GM21723 (cell line): ENCODE results near the gene C20orf96.
"Not testable (repeated sequence)": the region's sequence is repeated elsewhere in the genome, so short reads cannot be mapped to it uniquely, and the experiment has no call there.

Source experiments
- ATAC-seq: cut with Tn5 transposase; IDR thresholded peaks from one replicate; pipeline ENCODE4 v1.9.1; 2021; ENCODE audit warnings: mild to moderate bottlenecking, moderate library complexity; ENCODE audit not compliant: unreplicated experiment

The C20orf96 gene, protein sequence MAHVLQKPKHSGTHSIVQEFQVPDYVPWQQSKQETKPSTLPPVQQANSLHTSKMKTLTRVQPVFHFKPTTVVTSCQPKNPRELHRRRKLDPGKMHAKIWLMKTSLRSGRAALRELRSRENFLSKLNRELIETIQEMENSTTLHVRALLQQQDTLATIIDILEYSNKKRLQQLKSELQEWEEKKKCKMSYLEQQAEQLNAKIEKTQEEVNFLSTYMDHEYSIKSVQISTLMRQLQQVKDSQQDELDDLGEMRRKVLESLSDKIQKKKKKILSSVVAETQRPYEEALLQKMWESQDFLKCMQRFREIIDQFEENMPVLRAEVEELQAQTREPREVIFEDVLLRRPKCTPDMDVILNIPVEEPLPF

DNA sequence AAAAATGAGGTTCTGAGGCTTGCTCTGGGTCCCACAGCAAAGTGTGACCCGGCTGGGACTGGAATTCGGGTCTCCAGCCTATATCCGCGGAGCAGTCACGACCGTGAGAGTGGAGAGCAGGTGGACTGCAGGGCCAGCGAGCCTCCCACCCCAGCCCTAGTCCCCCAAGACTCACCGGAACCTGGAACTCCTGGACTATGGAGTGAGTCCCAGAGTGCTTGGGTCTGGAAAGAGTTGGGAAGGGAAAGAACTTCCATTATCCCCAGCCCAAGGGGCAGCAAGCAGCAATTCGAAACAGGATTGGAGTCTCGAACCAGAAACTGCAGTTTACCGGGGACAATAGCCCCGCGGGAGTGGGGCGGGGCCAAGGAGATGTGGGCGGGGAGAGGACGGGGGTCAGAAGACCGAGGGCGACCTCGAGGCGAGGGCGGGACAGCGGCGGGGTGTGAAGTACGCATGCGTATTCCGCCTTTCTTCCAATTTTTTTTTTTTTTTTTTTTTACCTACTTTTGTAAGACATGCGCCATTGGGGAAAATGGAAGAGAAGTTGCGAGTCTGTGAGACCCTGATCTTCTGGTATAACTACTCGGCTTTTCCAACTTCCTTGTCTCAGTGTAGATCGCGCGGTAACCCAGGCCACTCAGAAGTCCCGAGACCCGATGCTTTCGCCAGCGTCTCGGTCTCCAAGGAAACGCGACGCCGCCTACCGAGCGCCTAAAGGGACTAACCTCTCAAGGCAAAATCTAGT is at the start of gene C20orf96:
Gene C20orf96, minus strand, starts transcription at position 667 of the 748 bp plus-strand sequence. Its CDS starts 140 bp downstream, at position 527.
- ATAC-seq = peak; percentile 79

DNA sequence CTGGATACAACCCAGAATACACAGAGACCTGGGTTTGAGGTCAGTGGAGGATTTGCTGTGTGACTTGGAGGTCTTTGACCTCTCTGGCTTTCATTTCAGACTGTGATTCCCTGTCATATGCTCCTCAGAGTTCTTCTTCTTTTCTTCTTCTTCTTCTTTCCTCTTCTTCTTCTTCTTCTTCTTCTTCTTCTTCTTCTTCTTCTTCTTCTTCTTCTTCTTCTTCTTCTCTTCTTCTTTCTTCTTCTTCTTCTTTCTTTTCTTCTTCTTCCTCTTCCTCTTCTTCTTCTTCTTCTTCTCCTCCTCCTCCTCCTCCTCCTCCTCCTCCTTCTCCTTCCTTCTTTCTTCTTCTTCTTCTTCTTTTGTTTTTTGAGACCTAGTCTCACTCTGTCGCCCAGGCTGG is 45.5 kb upstream of the C20orf96 start:
- not testable (repeated sequence) for ATAC-seq

DNA sequence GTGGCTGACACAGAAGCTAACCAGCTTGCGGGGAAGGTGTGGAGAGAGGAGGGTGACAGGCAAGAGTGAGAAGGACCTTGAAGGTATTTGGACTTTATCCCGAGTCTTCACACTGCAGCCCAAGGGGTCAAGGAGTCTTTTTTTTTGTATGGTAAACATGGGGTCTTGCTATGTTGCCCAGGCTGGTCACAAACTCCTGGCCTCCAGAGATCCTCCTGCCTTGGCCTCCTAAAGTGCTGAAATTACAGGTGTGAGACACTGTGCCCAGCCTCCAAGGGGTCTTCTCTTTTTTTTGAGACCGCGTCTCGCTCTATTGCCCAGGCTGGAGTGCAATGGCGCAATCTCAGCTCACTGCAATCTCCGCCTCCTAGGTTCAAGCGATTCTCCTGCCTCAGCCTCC is 44.0 kb upstream of the C20orf96 start:
- no peak for ATAC-seq

DNA sequence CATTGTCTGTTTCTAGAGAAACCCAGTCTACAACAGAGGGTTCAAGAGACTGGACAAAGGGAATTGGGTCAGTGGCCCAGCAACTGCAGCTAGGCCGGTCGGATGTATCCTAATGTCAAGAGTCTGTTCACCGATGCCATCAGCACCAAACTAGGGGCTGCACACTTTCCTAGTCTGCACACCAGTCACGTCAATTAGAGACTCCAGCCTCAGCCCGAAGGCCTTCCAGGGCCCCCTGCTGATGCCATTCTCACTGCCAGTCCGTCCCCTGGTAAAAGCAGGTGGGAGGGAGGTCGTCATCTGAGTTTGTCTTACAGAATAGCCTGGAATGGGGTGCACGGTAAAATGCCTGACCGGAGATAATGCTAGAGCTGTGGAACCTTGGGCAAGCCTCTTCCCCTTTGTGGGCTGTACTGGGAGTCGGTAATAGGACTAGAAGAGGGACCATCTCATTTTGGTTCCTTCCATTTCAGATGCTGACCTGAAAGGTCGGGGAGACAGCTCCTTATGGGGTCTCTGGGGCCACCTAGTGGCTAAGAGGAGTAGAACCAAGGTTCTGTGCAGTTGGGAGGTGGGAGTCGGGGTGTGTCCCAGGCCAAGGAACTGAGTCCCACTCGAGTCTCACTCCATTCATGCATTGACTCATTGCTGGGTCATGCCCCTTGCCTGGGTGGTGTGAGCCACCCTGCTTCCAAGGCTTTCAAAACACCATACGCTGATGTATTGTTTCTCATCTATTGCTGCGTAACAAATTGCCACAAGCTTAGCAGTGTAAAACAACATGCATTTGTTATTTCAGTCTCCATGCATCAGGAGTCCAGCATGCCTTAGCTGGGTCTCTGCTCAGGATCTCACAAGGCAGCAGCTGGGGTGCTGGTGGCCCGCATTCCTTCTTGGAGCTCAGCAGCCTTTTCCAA is 39.9 kb upstream of the C20orf96 start:
- no peak for ATAC-seq

DNA sequence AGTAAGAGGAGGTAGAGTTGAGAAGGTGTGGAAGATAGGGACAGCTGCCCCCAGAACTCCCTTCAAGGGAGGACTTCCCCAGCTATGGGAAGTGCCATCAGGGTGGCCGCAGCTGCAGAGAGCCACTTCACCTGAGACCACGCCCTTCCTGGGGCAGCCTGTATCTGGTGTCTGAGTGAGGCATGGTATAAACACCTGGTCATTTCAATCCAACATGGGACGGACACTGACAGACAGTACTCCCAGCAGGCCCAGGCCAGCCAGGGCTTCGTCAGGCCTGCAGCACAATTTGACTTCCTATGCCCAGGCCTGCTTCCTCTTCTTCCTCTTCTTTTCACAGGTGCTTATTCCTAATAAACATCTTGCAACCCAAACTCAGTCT is 39.3 kb upstream of the C20orf96 start:
- ATAC-seq = no peak

DNA sequence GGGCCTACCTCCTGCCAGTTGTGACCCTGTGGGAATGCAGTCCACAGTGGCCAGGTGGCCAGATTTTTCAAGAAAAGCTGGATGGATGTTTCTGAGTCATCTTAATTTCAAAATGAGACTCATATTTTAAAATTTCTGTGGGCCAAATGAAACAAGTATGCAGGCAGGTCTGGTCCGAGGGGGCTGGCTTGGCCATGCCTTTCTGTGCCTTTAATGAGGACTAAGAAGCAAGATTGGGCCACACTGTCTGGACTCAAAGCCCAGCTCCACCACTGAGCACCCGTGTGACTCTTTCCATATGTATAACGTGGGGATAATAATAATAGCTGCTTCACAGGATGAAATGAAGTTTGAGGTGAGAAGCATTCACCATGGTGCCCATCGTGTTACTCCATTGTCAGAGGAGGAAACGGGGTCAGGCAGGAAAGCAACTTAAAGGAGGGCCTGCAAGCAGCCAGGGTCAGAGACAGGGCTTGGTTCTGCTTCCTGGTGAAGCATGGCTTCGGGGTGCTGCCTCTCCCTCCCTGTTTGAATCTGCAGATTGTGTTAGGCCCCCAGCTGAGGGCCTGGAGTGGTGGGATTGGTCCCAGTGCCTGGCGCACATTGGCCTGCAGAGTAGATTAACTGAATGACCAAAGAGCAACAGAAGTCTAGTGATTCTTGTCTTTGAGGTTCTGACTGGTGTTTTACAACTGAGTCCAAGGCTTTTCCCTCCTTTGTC is 38.6 kb upstream of the C20orf96 start:
- no peak for ATAC-seq

DNA sequence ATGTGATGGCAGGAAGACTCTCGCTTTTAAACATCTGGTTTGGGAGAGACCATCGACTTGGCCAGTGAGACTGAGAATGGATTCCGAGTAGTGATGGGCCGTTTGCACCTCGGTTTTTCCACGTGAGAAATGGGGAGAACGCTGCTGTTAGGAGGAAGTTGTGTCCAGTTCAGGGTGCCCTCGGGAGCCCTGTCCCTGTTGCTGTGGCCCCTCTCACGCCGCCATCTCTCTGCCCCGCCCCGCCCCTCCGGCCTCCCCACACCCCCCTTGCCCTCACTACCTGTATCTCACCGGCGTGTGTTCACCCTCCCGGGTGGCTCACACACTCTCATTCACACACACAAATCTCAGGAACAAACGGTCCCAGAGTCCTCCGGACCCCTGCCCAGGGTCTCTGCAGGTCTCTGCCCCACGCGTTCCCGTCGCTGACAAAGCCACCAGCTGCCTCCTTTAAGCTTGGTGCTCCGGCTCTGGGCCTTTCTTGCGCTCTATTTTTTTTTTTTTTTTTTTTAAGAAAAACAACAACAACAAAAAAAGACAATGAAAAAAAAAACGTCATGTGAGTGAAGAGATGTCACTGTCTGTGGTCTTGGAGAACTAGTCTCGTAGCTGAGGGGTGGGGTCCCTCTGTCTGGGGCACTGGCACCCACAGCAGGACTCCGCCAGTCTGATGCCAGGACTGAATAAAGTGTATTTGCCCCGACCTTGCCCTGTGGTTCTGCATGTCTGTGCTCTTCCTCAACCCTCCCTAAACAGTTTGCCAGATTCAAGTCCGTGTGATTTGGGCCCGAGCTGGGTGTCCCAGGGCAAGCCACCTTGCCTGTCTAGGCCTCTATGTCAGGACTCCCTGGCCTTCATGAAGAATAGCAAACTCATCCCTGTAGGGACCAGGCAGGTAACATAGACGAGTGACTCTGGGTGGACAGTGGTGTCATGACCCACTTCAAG is 37.8 kb upstream of the C20orf96 start:
- ATAC-seq = no peak

DNA sequence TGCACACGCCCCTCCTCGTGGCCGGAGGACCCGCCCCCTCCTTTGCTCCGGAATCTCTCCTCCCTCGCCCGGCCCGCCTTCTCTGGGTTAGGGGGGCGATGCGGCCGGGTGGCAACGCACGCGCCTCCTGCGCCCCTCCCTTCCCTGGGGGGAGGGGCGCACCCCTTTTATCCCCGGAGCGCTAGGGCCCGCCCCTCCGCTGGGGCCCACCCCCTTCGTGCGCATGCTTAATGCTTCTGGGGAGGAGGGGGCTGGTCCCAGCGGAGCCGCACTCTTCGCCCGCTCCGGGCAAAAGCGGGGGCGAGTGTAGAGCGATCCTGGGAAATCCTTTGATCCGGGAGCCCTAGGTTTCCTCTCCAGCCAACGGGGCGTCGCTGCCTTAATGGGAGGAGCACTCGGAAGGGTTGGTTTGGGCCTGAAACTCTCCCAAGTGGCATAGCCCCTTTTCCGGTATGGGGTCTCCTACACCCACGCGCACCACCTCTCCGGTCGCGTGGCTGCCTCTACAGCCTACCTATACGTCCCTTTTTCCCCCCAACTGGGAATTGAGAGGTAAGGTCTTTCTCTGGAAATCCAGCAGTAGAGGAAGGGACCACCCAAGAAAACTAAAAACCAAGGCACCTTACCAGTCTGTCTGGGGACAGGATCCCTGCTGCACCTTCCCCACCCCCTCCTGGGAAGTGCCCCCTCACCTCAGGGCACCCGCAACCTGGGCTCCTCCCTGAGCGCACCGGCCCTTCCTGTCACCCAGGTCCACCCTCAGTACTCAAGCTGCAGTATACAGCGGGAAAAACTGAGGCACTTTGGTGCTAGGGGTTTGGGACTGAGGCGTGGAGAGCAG is 36.9 kb upstream of the C20orf96 start:
- peak; percentile 27 for ATAC-seq

DNA sequence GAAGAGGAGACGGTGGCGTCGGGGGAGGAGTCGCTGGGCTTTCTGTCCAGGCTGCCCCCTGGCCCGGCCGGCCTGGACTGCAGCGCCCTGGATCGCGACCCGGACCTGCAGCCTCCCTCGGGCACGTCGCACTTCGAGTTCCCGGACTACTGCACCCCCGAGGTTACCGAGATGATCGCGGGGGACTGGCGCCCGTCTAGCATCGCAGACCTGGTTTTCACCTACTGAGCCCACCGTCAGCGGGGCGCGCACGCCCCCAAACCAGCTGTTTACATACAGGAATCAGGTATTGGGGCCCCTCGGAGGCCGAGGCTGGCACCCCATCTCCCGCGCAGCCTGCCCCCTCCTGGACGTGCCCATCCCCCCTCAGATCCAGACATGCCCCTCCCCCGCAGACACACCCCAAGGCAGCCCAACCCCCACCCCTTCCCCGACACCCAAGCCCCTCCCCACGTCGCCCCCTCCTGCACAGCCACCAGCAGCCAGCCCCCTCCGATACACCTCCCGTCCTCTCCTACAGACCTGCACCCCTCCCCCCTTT is 36.2 kb upstream of the C20orf96 start:
- no peak for ATAC-seq

DNA sequence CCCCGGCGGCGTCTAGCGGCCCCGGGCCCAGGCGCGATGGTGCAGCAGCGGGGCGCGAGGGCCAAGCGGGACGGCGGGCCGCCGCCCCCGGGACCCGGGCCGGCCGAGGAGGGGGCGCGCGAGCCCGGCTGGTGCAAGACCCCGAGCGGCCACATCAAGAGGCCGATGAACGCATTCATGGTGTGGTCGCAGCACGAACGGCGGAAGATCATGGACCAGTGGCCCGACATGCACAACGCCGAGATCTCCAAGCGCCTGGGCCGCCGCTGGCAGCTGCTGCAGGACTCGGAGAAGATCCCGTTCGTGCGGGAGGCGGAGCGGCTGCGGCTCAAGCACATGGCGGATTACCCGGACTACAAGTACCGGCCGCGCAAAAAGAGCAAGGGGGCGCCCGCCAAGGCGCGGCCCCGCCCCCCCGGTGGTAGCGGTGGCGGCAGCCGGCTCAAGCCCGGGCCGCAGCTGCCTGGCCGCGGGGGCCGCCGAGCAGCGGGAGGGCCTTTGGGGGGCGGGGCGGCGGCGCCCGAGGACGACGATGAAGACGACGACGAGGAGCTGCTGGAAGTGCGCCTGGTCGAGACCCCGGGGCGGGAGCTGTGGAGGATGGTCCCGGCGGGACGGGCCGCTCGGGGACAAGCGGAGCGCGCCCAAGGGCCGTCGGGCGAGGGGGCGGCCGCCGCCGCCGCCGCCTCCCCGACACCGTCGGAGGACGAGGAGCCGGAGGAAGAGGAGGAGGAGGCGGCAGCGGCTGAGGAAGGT is 35.5 kb upstream of the C20orf96 start:
- no peak for ATAC-seq

DNA sequence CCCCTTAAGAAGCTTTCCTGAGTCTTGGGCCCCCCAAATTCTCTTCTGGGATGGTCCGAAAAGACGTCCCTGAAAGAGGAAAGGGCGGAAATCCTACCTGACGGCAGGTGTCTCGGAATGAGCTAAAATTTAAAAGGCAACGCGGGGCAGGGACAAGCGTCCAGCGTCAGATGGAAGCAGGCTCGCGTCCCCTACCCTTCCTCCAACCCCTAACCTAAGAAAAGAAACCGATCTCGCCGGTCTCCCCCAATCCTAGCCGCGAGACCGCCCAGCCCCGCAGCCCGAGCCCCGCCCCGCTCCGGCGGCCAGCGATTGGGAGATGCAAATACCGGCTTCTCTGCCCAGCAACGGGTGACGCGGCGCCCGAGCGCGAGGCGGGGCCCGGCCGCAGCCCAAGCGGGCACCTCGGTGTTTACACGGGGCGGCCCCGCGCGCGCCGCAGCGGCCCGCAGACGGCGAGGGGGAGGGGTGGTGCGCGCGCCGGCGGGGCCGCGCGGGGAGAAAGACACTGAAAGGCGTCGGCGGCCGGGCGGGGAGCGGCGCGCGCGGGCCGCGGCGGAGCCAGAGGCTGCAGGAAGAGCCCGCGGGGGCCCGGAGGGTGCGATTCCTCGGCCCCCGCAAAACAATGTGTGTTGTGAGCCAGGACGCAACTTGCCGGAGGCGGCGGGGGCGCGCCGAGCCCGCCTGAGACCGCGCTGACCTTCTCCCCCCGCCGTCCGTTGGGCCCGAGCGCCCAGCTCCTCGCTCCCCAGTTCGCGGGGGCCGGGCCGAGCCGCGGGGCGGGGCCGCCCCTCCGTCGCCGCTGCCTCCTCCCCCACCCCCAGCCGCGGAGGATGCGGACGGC is 34.7 kb upstream of the C20orf96 start, which contains the start of gene SOX12:
Gene SOX12, plus strand, starts transcription at position 508 of the 844 bp plus-strand sequence. CDS start 373 bp downstream, outside the sequence.
- ATAC-seq = peak; percentile 67

DNA sequence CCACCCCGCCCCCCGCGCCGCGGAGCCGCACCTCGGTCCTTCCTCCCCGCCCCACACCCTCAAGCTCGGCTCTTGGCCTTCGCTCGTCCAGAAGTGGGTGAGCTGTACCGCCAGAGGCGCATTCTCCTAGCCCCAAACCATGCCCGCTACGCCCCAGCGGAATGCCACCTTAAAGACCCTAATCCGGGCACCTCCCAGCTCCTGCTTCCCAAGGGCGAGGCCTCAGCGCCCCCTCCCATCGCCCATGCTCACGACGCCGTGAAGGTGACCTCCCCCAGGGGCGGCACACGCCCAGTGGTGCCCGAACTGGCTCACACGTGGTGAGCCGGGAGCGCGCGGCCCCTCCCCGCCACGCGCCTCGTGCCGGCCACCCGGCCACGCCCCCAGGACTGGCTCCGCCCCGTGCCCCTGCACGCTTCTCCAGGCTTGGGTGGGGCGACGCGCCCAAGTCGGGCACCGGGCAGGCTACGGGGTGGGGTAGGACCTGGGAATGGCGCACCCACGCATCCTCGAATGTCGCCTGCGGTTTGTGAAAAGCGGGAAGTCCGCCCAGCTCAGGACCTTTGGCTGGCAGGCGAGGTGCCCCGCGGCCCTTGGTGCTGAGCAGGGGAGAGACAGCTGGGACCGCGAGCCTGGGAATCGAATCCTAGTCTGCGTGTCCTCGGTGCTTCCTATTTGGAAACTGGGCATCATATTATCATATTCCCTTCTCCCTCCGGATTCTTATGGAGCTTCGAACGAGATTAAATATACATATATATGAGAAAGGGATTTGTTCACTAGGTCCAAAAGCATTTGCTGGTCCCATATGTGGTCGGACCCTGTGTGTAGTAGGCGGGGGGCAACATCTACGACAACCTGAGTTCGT is 33.9 kb upstream of the C20orf96 start:
- peak; percentile 46 for ATAC-seq

DNA sequence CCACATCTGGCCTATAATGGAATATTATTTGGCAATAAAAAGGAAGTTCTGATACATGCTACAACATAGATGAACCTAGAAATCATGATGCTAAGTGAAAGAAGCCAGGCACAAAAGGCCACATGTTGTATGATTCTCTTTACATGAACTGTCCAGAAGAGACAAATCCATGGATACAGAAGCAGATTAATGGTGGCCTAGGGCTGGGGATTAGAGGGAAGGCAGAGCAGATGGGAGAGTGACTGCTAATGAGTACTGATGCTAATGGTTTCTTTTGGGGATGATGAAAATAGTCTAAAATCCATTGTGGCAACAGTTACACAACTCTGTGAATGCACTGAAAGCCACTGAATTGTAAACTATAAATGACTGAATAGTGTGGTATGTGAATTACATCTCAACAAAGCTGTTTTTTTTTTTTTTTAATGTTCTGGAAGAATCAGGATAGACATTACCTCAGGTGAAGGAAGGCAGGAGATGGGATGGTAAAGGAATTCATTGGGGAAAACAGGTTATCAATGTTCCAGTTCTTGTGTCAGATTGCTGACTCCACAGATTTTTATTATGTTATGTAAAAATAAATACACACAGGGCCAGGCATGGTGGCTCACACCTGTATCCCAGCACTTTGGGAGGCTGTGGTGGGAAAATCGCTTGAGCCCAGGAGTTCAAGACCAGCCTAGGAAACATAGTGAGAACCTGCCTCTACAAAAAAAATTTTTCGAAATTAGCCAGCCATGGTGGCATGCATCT is 25.9 kb upstream of the C20orf96 start:
- no peak for ATAC-seq

DNA sequence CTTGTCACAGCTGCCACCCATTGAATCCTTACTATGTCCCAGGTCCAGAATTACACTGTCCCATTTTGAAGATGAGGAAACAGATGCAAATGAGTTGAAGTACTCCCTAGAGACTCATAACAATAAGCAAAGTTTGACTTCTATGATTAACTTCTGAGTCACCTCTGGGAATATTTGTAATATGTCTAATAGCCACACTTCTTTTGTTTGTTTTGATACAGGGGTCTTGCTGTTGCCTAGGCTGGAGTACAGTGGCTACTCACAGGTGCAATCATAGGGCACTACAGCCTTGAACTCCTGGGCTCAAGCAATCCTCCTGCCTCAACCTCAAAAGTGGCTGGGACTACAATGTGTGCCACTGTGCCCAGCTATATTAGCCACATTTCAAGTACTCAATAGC is 23.4 kb upstream of the C20orf96 start:
- ATAC-seq = no peak

DNA sequence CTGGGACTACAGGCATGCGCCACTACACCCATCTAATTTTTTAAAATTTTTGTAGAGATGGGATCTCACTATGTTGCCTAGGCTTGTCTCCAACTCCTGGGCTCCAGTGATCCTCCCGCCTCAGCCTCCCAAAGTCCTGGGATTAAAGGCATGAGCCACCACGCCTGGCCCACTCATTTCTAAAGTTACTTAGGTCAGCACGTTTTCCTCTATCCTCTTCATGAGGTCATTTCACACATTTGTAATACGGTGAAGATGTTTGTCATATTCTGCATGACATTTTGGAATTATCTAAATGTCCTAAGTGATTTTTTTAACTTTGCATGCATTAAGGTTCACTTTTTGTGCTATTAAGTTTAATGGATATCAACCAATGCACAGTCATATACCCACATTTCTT is 22.9 kb upstream of the C20orf96 start:
- no peak for ATAC-seq
